IMR-90 (cell line): ENCODE measurements around the gene CLEC16A. TPM values are rescaled to one million over a fixed set of nuclear protein-coding genes. Genes with fewer than 3 reads are reported as not detected.

Experiments
- ATAC-seq: fragments of 200-7000 bp; cut with Tn5 transposase; 2 replicates; pipeline ENCODE4 v1.9.1; 2020; ENCODE audit warnings: low read depth, mild to moderate bottlenecking, moderate library complexity
- BruUV-seq: library from RNA; stranded (reverse); fragments of 400-500 nt; replicated peaks from 2 replicates; lab custom pipeline; 2021; lab: Mats Ljungman, UMichigan
- CTCF ChIA-PET: fragments of 300-600 bp; formaldehyde crosslinking; extraction: SDS; loops from one replicate; lab custom pipeline; 2021; ENCODE audit warnings: antibody characterized with exemption; lab: Yijun Ruan, JAX
- POLR2A ChIA-PET: fragments of 300-600 bp; sonication (Branson Sonifier 250); formaldehyde crosslinking; loops from one replicate; lab custom pipeline; 2022; ENCODE audit warnings: antibody characterized with exemption; ENCODE audit not compliant: unreplicated experiment; lab: Charles Lee
- DNase-seq: peaks from one replicate; pipeline ENCODE4 v3.0.0; 2013
- H2AFZ ChIP-seq: replicated peaks from 2 replicates; pipeline ENCODE3; 2013; ENCODE audit warnings: low read length, mild to moderate bottlenecking; ENCODE audit not compliant: poor library complexity
- H2AK5ac ChIP-seq: 2 replicates; pipeline ENCODE4 v1.6.1; 2013; ENCODE audit warnings: low read depth, low read length, inconsistent platforms
- H2AK9ac ChIP-seq: replicated peaks from 2 replicates; pipeline ENCODE3; 2013; ENCODE audit warnings: mild to moderate bottlenecking, low read depth, low read length, moderate library complexity; ENCODE audit not compliant: poor library complexity
- H2BK120ac ChIP-seq: 2 replicates; pipeline ENCODE4 v1.6.1; 2013; ENCODE audit warnings: low read depth, low read length, inconsistent platforms
- H2BK15ac ChIP-seq: 3 replicates; pipeline ENCODE4 v1.6.1; 2013; ENCODE audit warnings: low read depth, low read length, inconsistent platforms
- H2BK20ac ChIP-seq: 2 replicates; pipeline ENCODE4 v1.6.1; 2013; ENCODE audit warnings: low read depth, mild to moderate bottlenecking, inconsistent platforms, low read length, moderate library complexity
- H2BK5ac ChIP-seq: 2 replicates; pipeline ENCODE4 v1.6.1; 2013; ENCODE audit warnings: mild to moderate bottlenecking, low read depth, low read length, inconsistent platforms; ENCODE audit not compliant: poor library complexity, severe bottlenecking
- H3K14ac ChIP-seq: replicated peaks from 2 replicates; pipeline ENCODE4 v1.6.1; 2013; ENCODE audit warnings: low read depth, low read length, inconsistent platforms
- H3K18ac ChIP-seq: 2 replicates; pipeline ENCODE4 v1.6.1; 2013; ENCODE audit warnings: low read depth, low read length, control low read depth
- H3K23ac ChIP-seq: 2 replicates; pipeline ENCODE4 v1.6.1; 2013; ENCODE audit warnings: low read depth, low read length, inconsistent platforms
- H3K27ac ChIP-seq: 2 replicates; pipeline ENCODE4 v1.5.1; 2013; ENCODE audit warnings: mild to moderate bottlenecking, control low read depth, low read length; ENCODE audit not compliant: insufficient read depth
- H3K27me3 ChIP-seq: 2 replicates; pipeline ENCODE4 v1.6.1; 2013; ENCODE audit warnings: low read length; ENCODE audit not compliant: control insufficient read depth, insufficient read depth
- H3K36me3 ChIP-seq: 2 replicates; pipeline ENCODE4 v1.6.1; 2013; ENCODE audit warnings: low read length, mixed read lengths; ENCODE audit not compliant: control insufficient read depth, insufficient read depth
- H3K4ac ChIP-seq: 2 replicates; pipeline ENCODE4 v1.6.1; 2013; ENCODE audit warnings: low read depth, low read length, inconsistent platforms
- H3K4me1 ChIP-seq: 2 replicates; pipeline ENCODE4 v1.6.1; 2013; ENCODE audit warnings: low read length, mixed read lengths; ENCODE audit not compliant: control insufficient read depth, insufficient read depth
- H3K4me2 ChIP-seq: 2 replicates; pipeline ENCODE4 v1.6.1; 2013; ENCODE audit warnings: low read depth, mild to moderate bottlenecking, control low read depth, low read length, moderate library complexity
- H3K4me3 ChIP-seq: 2 replicates; pipeline ENCODE4 v1.5.1; 2013; ENCODE audit warnings: low read depth, mild to moderate bottlenecking, control low read depth, low read length, moderate library complexity; ENCODE audit not compliant: insufficient read depth
- H3K56ac ChIP-seq: 2 replicates; pipeline ENCODE4 v1.6.1; 2013; ENCODE audit warnings: low read length, inconsistent platforms; ENCODE audit not compliant: insufficient read depth; ENCODE audit errors: extremely low read depth
- H3K79me1 ChIP-seq, 2 experiments: 2 replicates each; pipeline ENCODE4 v1.6.1; 2013; ENCODE audit warnings: low read length in 2 of 2, inconsistent platforms in 1 of 2, low read depth in 1 of 2
- H3K9ac ChIP-seq: 2 replicates; pipeline ENCODE4 v1.6.1; 2013; ENCODE audit warnings: low read depth, low read length, control low read depth
- H3K9me1 ChIP-seq: 2 replicates; pipeline ENCODE4 v1.6.1; 2013; ENCODE audit warnings: low read length, inconsistent platforms; ENCODE audit not compliant: insufficient read depth
- H3K9me3 ChIP-seq: 2 replicates; pipeline ENCODE4 v1.6.1; 2013; ENCODE audit warnings: low read length; ENCODE audit not compliant: control insufficient read depth, insufficient read depth
- H4K20me1 ChIP-seq: 2 replicates; pipeline ENCODE4 v1.6.1; 2013; ENCODE audit warnings: low read length, inconsistent platforms; ENCODE audit not compliant: insufficient read depth
- H4K5ac ChIP-seq: 2 replicates; pipeline ENCODE4 v1.6.1; 2013; ENCODE audit warnings: mild to moderate bottlenecking, low read depth, low read length, control low read depth
- H4K8ac ChIP-seq, 2 experiments: 2 replicates each; pipeline ENCODE4 v1.6.1; 2013; ENCODE audit warnings: low read depth in 2 of 2, low read length in 2 of 2, control low read depth in 1 of 2, inconsistent platforms in 1 of 2
- H4K91ac ChIP-seq: 2 replicates; pipeline ENCODE4 v1.6.1; 2013; ENCODE audit warnings: low read depth, low read length, inconsistent platforms; ENCODE audit not compliant: insufficient read depth
- BHLHE40 ChIP-seq: fragments of 150-350 bp; IDR thresholded peaks from 2 replicates; pipeline ENCODE4 v1.6.1; 2016; ENCODE audit warnings: mild to moderate bottlenecking, low read depth, low read length
- CHD1 ChIP-seq: IDR thresholded peaks from 2 replicates; pipeline ENCODE4 v1.6.1; 2012; ENCODE audit warnings: low read depth, low read length, improper control_type of control experiment
- CTCF ChIP-seq: conservative IDR thresholded peaks from 2 replicates; pipeline ENCODE4 v1.5.1; 2012; ENCODE audit warnings: mild to moderate bottlenecking, low read depth, low read length, improper control_type of control experiment
- MAZ ChIP-seq: IDR thresholded peaks from 2 replicates; pipeline ENCODE4 v1.6.1; 2012; ENCODE audit warnings: low read depth, mild to moderate bottlenecking, low read length, improper control_type of control experiment, moderate library complexity, borderline replicate concordance
- RAD21 ChIP-seq: IDR thresholded peaks from 2 replicates; pipeline ENCODE4 v1.6.1; 2012; ENCODE audit warnings: low read length, improper control_type of control experiment
- RFX5 ChIP-seq: IDR thresholded peaks from 2 replicates; pipeline ENCODE4 v1.8.0; 2012; ENCODE audit warnings: low read depth, mild to moderate bottlenecking, low read length, moderate library complexity
- WGBS, 2 experiments: methylation state at CpG; one replicate each; pipeline versions ENCODE4 v1.1.5 to v1.1.7; 2013; ENCODE audit warnings: missing lambda C conversion rate in 2 of 2; ENCODE audit not compliant: insufficient read length in 1 of 2; ENCODE audit errors: extremely low coverage in 2 of 2; 5-methylcytosine and 5-hydroxymethylcytosine counted together
- dilution Hi-C: fragments of 300-500 bp; cut with HindIII; formaldehyde crosslinking; loops from one replicate; pipeline ENCODE4 v1.14.3; 2018; ENCODE audit warnings: low sequenced_read_pairs; ENCODE audit not compliant: unreplicated experiment
- in situ Hi-C: fragments of 300-500 bp; cut with MboI; formaldehyde crosslinking; loops from 3 replicates; pipeline ENCODE4 v1.14.3; 2019; ENCODE audit warnings: low sequenced_read_pairs, inconsistent platforms, mixed read lengths
- intact Hi-C: fragments of 100-400 bp; cut with micrococcal nuclease; formaldehyde crosslinking; loops from 2 replicates; pipeline ENCODE4 v1.10.0; 2022
- polyA plus RNA-seq, 3 experiments: library from polyadenylated mRNA; depleted of rRNA; stranded (reverse); fragments of >200 nt; gene quantifications; 2 replicates each; pipeline ENCODE4 v1.2.3, GENCODE V29; 2012; ENCODE audit warnings: low replicate concordance in 1 of 3
- total RNA-seq: library from RNA; depleted of rRNA; stranded (reverse); fragments of >200 nt; gene quantifications from 2 replicates; pipeline ENCODE4 v1.2.3, GENCODE V29; 2012

Gene CLEC16A
- total and polyA plus RNA-seq, 2 of the 4 experiments (the other 2 are of a cell fraction), result 15.9 to 16.5 TPM

GRCh38 chr16:10988164-10988803, 43.9 kb downstream of the CLEC16A start:
- intact Hi-C loops, result no loop called here
- WGBS, 2 experiments, result 83% methylated on average over 2 of the region's 7 CpGs; no CpG with 5 or more reads in 1 of the 2 experiments
- Histone ChIP-seq H3K9ac (no peak overlapping the region), H3K23ac (no peak overlapping the region), H4K20me1 (peaks cover 6% of the 10 kb centered on the region), H3K36me3 (peaks cover 4% of the 10 kb centered on the region), H3K9me3 (no peaks in the 10 kb centered on the region), H2BK5ac (no peak overlapping the region), H2BK120ac (peak overlapping the region; percentile 98), H2AK9ac (no peak overlapping the region), H3K27me3 (no peaks in the 10 kb centered on the region), H3K79me1 (peaks cover 15 to 60% of the 10 kb centered on the region in 2 experiments; a peak in 3 of 4 replicates), H3K14ac (peak overlapping the region; percentile 48; the same call in 1 of the 2 replicates), H2BK15ac (peak overlapping the region; percentile 93; the same call in 2 of the 3 replicates), H2AK5ac (peak overlapping the region; percentile 88), H4K91ac (peak overlapping the region; percentile 54), H3K4me3 (no peak overlapping the region), H3K56ac (no peak overlapping the region), H3K27ac (no peak overlapping the region), H3K9me1 (peaks cover 40% of the 10 kb centered on the region), H3K4me1 (peaks cover 33% of the 10 kb centered on the region), H3K18ac (peak overlapping the region; percentile 1), H3K4me2 (no peak overlapping the region), H2BK20ac (peak overlapping the region; percentile 79; the same call in 1 of the 2 replicates), H4K8ac (peak overlapping the region in 1 of 2 experiments; percentile 28; a peak in 1 of 4 replicates), H4K5ac (peak overlapping the region; percentile 51), H2AFZ (no peak overlapping the region), H3K4ac (peak overlapping the region; percentile 51)
- dilution Hi-C loops, result no loop called here
- CTCF ChIA-PET, result no interaction called here
- no peak for TF ChIP-seq CHD1
- TF ChIP-seq RFX5, result no peak
- TF ChIP-seq BHLHE40, result no peak
- no peak for TF ChIP-seq MAZ
- peak; percentile 28; the same call in 1 of the 2 replicates for TF ChIP-seq CTCF
- peak; percentile 19; the same call in 1 of the 2 replicates for TF ChIP-seq RAD21
- ATAC-seq (no peak), DNase-seq (no peak)
- in situ Hi-C loops, result loop anchor here (10.0 kb wide), 1 partner anchor 107 kb away; no protein-coding TSS in a partner anchor
- POLR2A ChIA-PET, result no interaction called here
- BruUV-seq, result no TSS peak
